Diencephalon (tissue), 1 donor: ENCODE measurements around the gene WDR53. TPM values are rescaled to one million over a fixed set of nuclear protein-coding genes. Genes with fewer than 3 reads are reported as not detected.

Source experiments
- small RNA-seq: library from RNA; depleted of rRNA; stranded (forward); fragments of <200 nt; gene quantifications from one replicate; pipeline ENCODE3, GENCODE V24; 2014
- total RNA-seq: library from RNA; depleted of rRNA; stranded (reverse); fragments of >200 nt; gene quantifications from one replicate; pipeline ENCODE4 v1.2.3, GENCODE V29; 2014

Gene WDR53
- total RNA-seq: 5.1 TPM

DNA sequence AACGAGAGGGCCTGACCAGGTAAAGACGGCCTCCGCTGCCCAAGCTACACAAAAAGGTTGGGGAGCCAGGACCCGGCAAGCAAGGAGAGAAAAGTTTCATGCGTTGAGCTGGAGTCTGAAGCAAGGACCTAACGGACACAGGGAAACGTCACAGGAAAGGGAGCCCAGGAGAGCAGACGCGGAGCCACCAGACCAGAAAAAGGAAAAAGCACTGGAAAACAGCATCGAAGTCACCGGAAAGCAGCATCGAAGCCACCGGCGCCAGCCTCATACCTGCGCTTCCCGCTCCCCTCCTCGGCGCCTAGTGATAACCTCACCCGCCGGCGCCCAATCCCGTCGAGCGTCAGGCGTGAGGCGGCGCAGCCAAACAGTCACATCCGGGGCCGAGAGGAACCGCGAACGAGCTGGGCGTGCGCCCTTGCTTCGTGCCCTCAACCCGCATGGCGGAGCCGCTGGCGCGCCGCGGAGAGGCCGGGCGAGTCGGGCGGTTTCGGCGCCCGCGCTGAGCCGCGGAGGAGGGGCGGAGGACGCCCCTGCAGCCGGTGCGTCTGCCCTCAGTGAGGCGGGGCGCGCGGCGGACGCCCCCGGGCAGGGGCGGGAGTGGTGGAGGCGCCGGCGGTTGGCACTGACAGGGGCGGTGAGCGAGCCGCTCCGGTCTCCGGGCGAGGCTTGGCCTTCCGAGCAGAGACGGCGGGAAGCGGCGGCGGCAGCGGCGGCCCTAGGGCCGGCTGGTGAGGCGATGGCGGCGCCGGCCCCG is at the start of gene WDR53, which contains the start of gene FBXO45:
TSS of gene WDR53 (minus strand) at position 309 of the 757 bp plus-strand sequence. CDS start 7,079 bp downstream, outside the sequence.
TSS of gene FBXO45 (plus strand) at position 415 of the 757 bp plus-strand sequence. CDS start at position 740, 325 bp downstream.

DNA sequence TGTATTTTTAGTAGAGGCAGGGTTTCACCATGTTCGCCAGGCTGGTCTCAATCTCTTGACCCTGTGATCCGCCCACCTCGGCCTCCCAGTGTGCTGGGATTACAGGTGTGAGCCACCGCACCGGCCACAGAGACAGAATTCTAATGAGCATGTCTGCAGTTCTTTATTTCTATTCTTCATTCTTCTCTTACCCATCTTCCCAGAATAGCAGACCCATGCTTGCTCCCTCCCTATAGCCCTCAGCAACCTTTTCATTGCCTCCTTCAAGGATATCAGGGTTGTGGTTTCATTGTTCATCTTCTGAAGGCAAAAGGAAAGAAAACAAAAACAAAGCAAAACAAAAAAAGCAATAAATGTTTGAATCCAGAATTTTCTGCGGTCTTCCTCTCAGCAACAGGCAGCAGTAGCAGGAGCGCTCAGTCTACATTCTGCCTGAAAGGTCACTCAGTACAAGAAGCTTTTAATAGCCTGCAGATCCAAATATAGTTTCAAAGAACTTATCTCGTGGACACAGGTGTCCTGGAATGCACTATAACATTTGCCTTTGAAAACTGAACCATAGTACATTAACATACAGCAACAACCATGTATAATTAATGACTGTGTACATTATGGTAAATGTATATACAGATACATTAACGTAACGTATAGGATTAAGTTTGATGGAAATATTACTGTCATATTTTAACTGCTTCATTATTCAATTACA is 53.3 kb downstream of the WDR53 start, which contains the start of gene SMCO1:
TSS of gene SMCO1 (minus strand) at position 434 of the 709 bp plus-strand sequence. CDS start at position 297, 137 bp downstream.

Small RNA genes within 50 kb of the gene (small RNA-seq; reads per million reads assigned to genes)
- gene RPS29P3: not detected

Other genes with a start within 250 kb of the WDR53 start
- gene TM4SF19, start 230.2 kb downstream of the WDR53 start, total RNA-seq: not detected
- 42.4 TPM for gene UBXN7, start 136.1 kb downstream of the WDR53 start, total RNA-seq
- 24.0 TPM for gene RNF168, start 64.8 kb downstream of the WDR53 start, total RNA-seq
- not detected for gene SMCO1, start 53.2 kb downstream of the WDR53 start, total RNA-seq
- gene FBXO45, start 106 bp upstream of the WDR53 start, total RNA-seq: 43.4 TPM
- 0.92 TPM for gene NRROS, start 71.1 kb upstream of the WDR53 start, total RNA-seq
- 11.8 TPM for gene CEP19, start 143.7 kb upstream of the WDR53 start, total RNA-seq
- gene PIGX, start 143.8 kb upstream of the WDR53 start, total RNA-seq: 52.4 TPM
- gene PAK2, start 171.3 kb upstream of the WDR53 start, total RNA-seq: 48.2 TPM